Upper lobe of right lung (tissue), 1 donor: ENCODE measurements around the gene TESK2. TPM values are rescaled to one million over a fixed set of nuclear protein-coding genes. Genes with fewer than 3 reads are reported as not detected.
"Not testable (repeated sequence)": the region's sequence is repeated elsewhere in the genome, so short reads cannot be mapped to it uniquely, and the experiment has no call there.

Source experiments
- ATAC-seq: fragments of 200-7000 bp; cut with Tn5 transposase; one replicate; pipeline ENCODE4 v1.9.1; 2020; ENCODE audit warnings: mild to moderate bottlenecking, moderate library complexity
- DNase-seq: peaks from one replicate; pipeline ENCODE4 v3.0.0-alpha.2; 2020
- H3K27ac ChIP-seq: fragments of 200-600 bp; one replicate; pipeline ENCODE4 v1.8.0; 2022
- H3K27me3 ChIP-seq: fragments of 200-600 bp; one replicate; pipeline ENCODE4 v1.8.0; 2022; ENCODE audit warnings: mild to moderate bottlenecking
- H3K36me3 ChIP-seq: fragments of 200-600 bp; one replicate; pipeline ENCODE4 v1.8.0; 2022
- H3K4me1 ChIP-seq: fragments of 200-600 bp; one replicate; pipeline ENCODE4 v1.8.0; 2022
- H3K4me3 ChIP-seq: fragments of 200-600 bp; one replicate; pipeline ENCODE4 v1.8.0; 2022; ENCODE audit warnings: mild to moderate bottlenecking
- H3K9me3 ChIP-seq: fragments of 200-600 bp; one replicate; pipeline ENCODE4 v1.8.0; 2022
- intact Hi-C: fragments of 100-400 bp; cut with DNase I; formaldehyde crosslinking; loops from one replicate; pipeline ENCODE4 v1.11.0; 2022
- total RNA-seq: library from RNA; stranded (reverse); fragmentation: NEBNext Ultra II Directional; extraction: Animal tissue kit (Norgen Biotek cat#: 25700); gene quantifications from one replicate; pipeline ENCODE4 v1.2.1, GENCODE V29; 2021
- TF ChIP-seq, protein P1 (sequence below): fragments of 200-600 bp; IDR thresholded peaks from one replicate; pipeline ENCODE4 v1.8.0; 2022; ENCODE audit warnings: antibody characterized with exemption
- donor health status: DM: no; HTN: yes; CAD: no; lungs with severe emphysema.

Gene TESK2
- total RNA-seq, 1 donor from 2014 or later: 8.4 TPM

DNA sequence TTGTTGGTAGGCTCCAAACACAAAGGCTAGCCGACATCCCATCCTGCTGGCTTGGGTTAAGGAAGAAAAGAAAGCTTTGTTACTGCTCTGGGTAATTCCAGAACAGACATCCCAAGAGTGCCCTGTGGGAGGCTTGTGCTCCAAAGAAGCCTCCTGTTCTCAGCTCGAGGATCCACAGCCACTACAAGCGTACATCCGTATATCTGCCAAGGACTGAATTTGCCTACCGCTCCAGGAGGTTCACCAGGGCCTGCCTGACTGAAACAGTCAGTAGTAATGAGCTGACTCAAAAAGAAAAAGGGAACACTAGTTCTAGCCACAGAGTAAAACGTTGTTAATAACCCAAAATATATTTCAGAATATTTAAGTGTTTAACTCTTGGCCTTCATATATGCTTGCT, 125.9 kb downstream of the TESK2 start:
- intact Hi-C loops: no loop called here
- DNase-seq (no peak), ATAC-seq (no peak)
- H3K4me1 ChIP-seq: peaks cover 12% of the 10 kb centered on the region
- no peak overlapping the region for H3K27ac ChIP-seq
- H3K27me3 ChIP-seq: no peaks in the 10 kb centered on the region
- no peak overlapping the region for H3K4me3 ChIP-seq
- H3K9me3 ChIP-seq: no peaks in the 10 kb centered on the region
- no peaks in the 10 kb centered on the region for H3K36me3 ChIP-seq
- TF ChIP-seq, protein P1, sequence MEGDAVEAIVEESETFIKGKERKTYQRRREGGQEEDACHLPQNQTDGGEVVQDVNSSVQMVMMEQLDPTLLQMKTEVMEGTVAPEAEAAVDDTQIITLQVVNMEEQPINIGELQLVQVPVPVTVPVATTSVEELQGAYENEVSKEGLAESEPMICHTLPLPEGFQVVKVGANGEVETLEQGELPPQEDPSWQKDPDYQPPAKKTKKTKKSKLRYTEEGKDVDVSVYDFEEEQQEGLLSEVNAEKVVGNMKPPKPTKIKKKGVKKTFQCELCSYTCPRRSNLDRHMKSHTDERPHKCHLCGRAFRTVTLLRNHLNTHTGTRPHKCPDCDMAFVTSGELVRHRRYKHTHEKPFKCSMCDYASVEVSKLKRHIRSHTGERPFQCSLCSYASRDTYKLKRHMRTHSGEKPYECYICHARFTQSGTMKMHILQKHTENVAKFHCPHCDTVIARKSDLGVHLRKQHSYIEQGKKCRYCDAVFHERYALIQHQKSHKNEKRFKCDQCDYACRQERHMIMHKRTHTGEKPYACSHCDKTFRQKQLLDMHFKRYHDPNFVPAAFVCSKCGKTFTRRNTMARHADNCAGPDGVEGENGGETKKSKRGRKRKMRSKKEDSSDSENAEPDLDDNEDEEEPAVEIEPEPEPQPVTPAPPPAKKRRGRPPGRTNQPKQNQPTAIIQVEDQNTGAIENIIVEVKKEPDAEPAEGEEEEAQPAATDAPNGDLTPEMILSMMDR: no peak

DNA sequence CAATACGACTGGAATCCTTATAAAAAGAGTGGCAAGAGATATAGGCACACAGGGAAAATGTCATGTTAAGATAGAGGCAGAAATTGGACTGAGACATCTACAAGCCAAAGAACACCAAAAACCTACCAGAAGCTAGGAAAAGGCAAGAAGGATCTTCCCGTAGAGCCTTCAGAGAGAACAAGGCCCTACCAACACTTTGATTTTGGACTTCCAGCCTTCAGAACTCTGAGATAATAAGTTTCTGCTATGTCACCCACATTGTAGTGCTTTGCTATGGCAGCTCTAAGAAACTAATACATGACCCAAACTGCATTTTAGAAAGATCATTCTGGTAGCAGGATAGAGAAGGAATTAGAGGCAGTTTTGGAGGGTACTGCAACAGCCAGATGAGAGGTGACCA, 126.7 kb downstream of the TESK2 start:
- Histone ChIP-seq H3K9me3 (no peaks in the 10 kb centered on the region), H3K27ac (no peak overlapping the region), H3K4me3 (no peak overlapping the region), H3K27me3 (no peaks in the 10 kb centered on the region), H3K36me3 (no peaks in the 10 kb centered on the region), H3K4me1 (peaks cover 14% of the 10 kb centered on the region)
- ATAC-seq (no peak), DNase-seq (no peak)
- intact Hi-C loops: no loop called here
- TF ChIP-seq, protein P1: no peak

DNA sequence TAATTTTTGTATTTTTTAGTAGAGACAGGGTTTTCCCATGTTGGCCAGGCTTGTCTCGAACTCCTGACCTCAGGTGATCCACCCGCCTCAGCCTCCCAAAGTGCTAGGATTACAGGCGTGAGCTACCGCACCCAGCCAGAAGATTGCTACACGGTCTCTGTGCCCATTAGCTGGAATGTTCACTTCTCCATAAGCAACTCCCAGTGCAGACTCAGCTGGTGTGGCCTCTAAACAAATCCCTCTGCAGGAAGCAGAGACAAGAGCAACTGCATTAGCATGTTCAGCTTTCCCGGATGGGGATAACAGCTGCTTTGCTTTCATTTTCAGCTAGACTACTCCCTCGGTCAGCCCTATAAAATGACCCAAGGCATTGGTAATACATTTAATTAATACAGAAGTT, 130.0 kb downstream of the TESK2 start:
- H3K36me3 ChIP-seq, H3K9me3 ChIP-seq, H3K27me3 ChIP-seq, intact Hi-C loops, DNase-seq: not testable (repeated sequence)
- Histone ChIP-seq H3K4me3 (peak overlapping the region; percentile 9), H3K4me1 (peaks cover 14% of the 10 kb centered on the region), H3K27ac (peak overlapping the region; percentile 72)
- ATAC-seq: peak; percentile 79

DNA sequence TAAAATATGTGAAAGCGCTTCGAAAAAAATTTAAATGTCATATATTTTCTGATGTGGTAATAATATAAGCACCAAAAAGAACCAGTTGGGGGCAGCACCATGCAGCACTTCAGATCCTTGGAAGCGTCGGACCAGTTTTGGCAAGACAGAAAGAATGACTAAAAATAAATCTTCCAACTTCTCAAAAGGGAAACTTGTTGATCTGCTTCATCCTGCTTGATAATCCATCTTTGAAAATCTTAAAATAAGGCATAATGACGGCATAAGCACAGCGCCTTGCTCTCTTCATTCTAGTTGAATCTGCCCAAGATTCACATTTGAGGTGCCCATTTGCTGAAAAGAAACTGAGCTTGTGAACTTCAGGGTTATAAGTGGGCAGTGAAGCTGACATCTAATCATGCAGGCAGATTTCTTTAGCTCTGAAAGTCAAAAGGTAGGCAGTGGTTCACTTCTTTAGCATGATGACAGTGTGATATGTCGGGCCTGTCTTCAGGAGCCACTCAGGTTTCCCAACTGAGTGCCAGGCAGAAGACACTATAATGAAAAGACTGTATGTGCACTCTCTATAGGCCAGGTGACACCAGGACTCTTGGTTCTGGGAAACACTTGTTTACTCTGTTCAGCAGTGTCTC, 131.0 kb downstream of the TESK2 start:
- Histone ChIP-seq H3K36me3 (no peaks in the 10 kb centered on the region), H3K4me3 (no peak overlapping the region), H3K4me1 (peaks cover 14% of the 10 kb centered on the region), H3K9me3 (no peaks in the 10 kb centered on the region), H3K27ac (peak overlapping the region; percentile 72), H3K27me3 (no peaks in the 10 kb centered on the region)
- intact Hi-C loops: loop anchor here (10.0 kb wide), 1 partner anchor 135 kb away; the partner anchor contains the start of gene TESK2
- DNase-seq (no peak), ATAC-seq (peak; percentile 84)
- TF ChIP-seq, protein P1: peak; percentile 74

DNA sequence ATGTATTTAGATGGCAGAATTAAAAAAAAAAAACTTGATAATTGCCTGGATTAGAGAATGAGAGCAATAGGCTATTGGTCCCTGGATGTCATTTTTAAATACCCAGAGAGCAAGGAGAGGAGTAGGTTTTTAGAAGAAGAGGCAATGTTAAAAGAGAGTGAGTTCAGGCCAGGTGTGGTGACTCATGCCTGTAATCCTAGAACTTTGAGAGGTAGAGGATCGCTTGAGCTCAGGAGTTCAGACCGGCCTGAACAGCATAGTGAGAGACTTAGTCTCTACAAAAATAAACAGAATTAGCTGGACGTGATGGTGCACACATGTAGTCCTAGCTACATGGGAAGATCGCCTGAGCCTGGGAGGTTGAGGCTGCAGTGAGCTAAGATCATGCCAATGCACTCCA, 134.8 kb downstream of the TESK2 start:
- peaks cover 13% of the 10 kb centered on the region for H3K4me1 ChIP-seq
- TF ChIP-seq, protein P1: no peak
- DNase-seq (no peak), ATAC-seq (no peak)
- H3K27me3 ChIP-seq: no peaks in the 10 kb centered on the region
- H3K4me3 ChIP-seq: no peak overlapping the region
- H3K36me3 ChIP-seq: no peaks in the 10 kb centered on the region
- H3K9me3 ChIP-seq: no peaks in the 10 kb centered on the region
- intact Hi-C loops: loop anchor here (10.0 kb wide), 1 partner anchor 139 kb away; the partner anchor contains the start of gene TESK2
- H3K27ac ChIP-seq: no peak overlapping the region

DNA sequence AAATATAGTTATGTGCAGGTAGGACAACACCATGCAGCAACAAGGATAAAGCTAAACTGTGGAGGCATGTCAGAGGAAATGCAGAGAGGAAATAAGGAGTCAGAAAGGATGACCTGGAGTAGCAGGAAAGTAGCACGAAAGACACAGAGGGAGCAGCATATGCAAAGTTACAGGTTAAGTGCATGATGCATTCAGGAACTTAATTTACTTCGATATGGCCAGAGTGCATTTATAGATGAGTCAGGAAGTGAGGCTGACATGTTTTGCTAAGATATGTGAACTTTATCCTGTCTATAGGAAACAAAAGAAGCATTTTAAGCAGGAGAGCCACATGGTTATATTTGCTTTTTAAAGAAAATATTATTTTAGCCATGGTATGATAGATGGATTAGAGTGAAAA, 135.3 kb downstream of the TESK2 start:
- Histone ChIP-seq H3K27ac (no peak overlapping the region), H3K9me3 (no peaks in the 10 kb centered on the region), H3K4me3 (no peak overlapping the region), H3K4me1 (peaks cover 8% of the 10 kb centered on the region), H3K27me3 (no peaks in the 10 kb centered on the region), H3K36me3 (no peaks in the 10 kb centered on the region)
- TF ChIP-seq, protein P1: no peak
- ATAC-seq (no peak), DNase-seq (no peak)
- intact Hi-C loops: loop anchor here (10.0 kb wide), 1 partner anchor 139 kb away; the partner anchor contains the start of gene TESK2
